ENCODE results near the gene XYLT1. TPM values are rescaled to one million over a fixed set of nuclear protein-coding genes. Genes with fewer than 3 reads are reported as not detected.

The XYLT1 gene
- polyA plus RNA-seq, 1 donor from 2014 or later = 3.3 TPM

DNA sequence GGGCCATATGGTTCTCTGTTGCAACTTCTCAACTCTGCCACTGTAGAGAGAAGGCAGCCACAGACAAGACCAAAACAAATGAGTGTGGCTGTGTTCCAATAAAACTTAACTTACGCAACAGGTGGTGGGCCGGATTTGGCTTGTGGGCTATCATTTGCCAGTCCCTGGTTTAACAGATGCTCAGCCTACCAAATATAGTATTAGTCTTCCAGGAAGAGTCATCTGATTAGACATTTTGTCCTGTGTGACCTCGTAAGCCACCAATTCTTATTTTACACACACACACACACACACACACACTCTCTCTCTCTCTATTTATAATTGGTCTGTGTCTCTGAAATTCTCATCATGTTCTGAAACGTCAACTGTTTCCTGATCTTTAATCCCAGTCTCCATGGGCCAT, 245.9 kb downstream of the XYLT1 start:
- Histone ChIP-seq H3K36me3 (ENCODE audit: insufficient read depth, low read length) (no peaks in the 10 kb centered on the region), H3K4me2 (ENCODE audit: low read length) (no peak overlapping the region), H3K9ac (ENCODE audit: low read length) (no peak overlapping the region), H3K27me3 (ENCODE audit: insufficient read depth, low read depth, low read length) (no peaks in the 10 kb centered on the region), H2AFZ (ENCODE audit: low read depth, low read length) (no peak overlapping the region), H3K9me2 (ENCODE audit: insufficient read depth, low read length) (no peaks in the 10 kb centered on the region), H4K20me1 (ENCODE audit: insufficient read depth) (no peaks in the 10 kb centered on the region), H3K9me3 (ENCODE audit: low read length) (no peaks in the 10 kb centered on the region), H3F3A (ENCODE audit: insufficient read depth, low read length, poor library complexity, severe bottlenecking) (peaks cover 17% of the 10 kb centered on the region), H3K79me2 (replicated peaks; ENCODE audit: insufficient read depth, low read length) (no peaks in the 10 kb centered on the region), H3K4me3 (ENCODE audit: low read length) (no peak overlapping the region), H3K27ac (ENCODE audit: low read length) (no peak overlapping the region)
- TF ChIP-seq EP300 (conservative IDR thresholded peaks at IDR 0.05; ENCODE audit: poor library complexity, severe bottlenecking) (no peak), POLR2AphosphoS5 (IDR thresholded peaks at IDR 0.05) (no peak), EZH2 (IDR thresholded peaks at IDR 0.05; ENCODE audit: borderline replicate concordance, insufficient read depth, low read length, poor library complexity, severe bottlenecking) (no peak), REST (IDR thresholded peaks at IDR 0.05; ENCODE audit: borderline replicate concordance) (no peak), CTCF (IDR thresholded peaks at IDR 0.05; ENCODE audit: poor library complexity, severe bottlenecking) (no peak), RAD21 (conservative IDR thresholded peaks at IDR 0.05) (no peak), TAF1 (IDR thresholded peaks at IDR 0.05; ENCODE audit: low read depth) (no peak), SMC3 (conservative IDR thresholded peaks at IDR 0.05; ENCODE audit: poor library complexity) (no peak), MXI1 (conservative IDR thresholded peaks at IDR 0.05; ENCODE audit: poor library complexity, severe bottlenecking) (no peak)

DNA sequence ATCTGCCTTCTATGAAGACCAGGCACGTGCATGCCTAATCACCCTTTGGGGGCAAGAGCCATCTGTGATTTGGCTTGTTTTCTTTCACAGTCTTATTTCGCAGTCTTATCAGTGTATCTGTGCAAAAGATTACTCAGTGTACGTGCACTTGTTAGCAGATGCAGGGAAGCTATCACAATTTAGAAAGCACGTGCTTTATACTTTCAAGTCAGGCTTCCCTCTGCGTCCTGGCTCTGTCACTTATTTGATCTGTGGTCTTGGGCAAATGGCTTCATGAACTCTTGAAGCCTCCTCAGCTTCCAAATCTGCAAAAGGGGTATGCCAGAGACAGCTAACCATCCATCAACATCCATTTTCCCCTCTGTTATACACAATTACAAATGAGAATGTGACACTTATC, 246.4 kb downstream of the XYLT1 start:
- no peaks in the 10 kb centered on the region for H4K20me1 ChIP-seq (ENCODE audit: insufficient read depth)
- H3K9ac ChIP-seq (ENCODE audit: low read length) = no peak overlapping the region
- H3K27ac ChIP-seq (ENCODE audit: low read length) = peak overlapping the region; percentile 90
- H3F3A ChIP-seq (ENCODE audit: insufficient read depth, low read length, poor library complexity, severe bottlenecking) = peaks cover 17% of the 10 kb centered on the region
- no peaks in the 10 kb centered on the region for H3K27me3 ChIP-seq (ENCODE audit: insufficient read depth, low read depth, low read length)
- no peaks in the 10 kb centered on the region for H3K79me2 ChIP-seq (replicated peaks; ENCODE audit: insufficient read depth, low read length)
- TF ChIP-seq SMC3 (conservative IDR thresholded peaks at IDR 0.05; ENCODE audit: poor library complexity) = no peak
- TF ChIP-seq REST (IDR thresholded peaks at IDR 0.05; ENCODE audit: borderline replicate concordance) = no peak
- no peak for TF ChIP-seq EZH2 (IDR thresholded peaks at IDR 0.05; ENCODE audit: borderline replicate concordance, insufficient read depth, low read length, poor library complexity, severe bottlenecking)
- no peak for TF ChIP-seq EP300 (conservative IDR thresholded peaks at IDR 0.05; ENCODE audit: poor library complexity, severe bottlenecking)
- no peak for TF ChIP-seq RAD21 (conservative IDR thresholded peaks at IDR 0.05)
- no peak for TF ChIP-seq CTCF (IDR thresholded peaks at IDR 0.05; ENCODE audit: poor library complexity, severe bottlenecking)
- TF ChIP-seq TAF1 (IDR thresholded peaks at IDR 0.05; ENCODE audit: low read depth) = no peak
- H2AFZ ChIP-seq (ENCODE audit: low read depth, low read length) = no peak overlapping the region
- H3K9me3 ChIP-seq (ENCODE audit: low read length) = no peaks in the 10 kb centered on the region
- no peak overlapping the region for H3K4me3 ChIP-seq (ENCODE audit: low read length)
- no peaks in the 10 kb centered on the region for H3K36me3 ChIP-seq (ENCODE audit: insufficient read depth, low read length)
- no peaks in the 10 kb centered on the region for H3K9me2 ChIP-seq (ENCODE audit: insufficient read depth, low read length)
- H3K4me2 ChIP-seq (ENCODE audit: low read length) = no peak overlapping the region
